H9 (cell line): ENCODE results near the gene OR5A2. TPM values are rescaled to one million over a fixed set of nuclear protein-coding genes. Genes with fewer than 3 reads are reported as not detected.
A peak's percentile ranks its signal among the peaks of the same experiment; 100 is the strongest.

Experiments
- DNase-seq: peaks from one replicate; pipeline ENCODE4 v3.0.0-alpha.2; 2017
- H2AFZ ChIP-seq: one replicate; pipeline ENCODE4 v1.6.1; 2013; ENCODE audit warnings: mild to moderate bottlenecking, low read length, control low read depth, moderate library complexity
- H2AK5ac ChIP-seq: 2 replicates; pipeline ENCODE4 v1.6.1; 2013; ENCODE audit warnings: low read length, control low read depth, mixed read lengths; ENCODE audit not compliant: insufficient read length
- H2BK120ac ChIP-seq: one replicate; pipeline ENCODE4 v1.6.1; 2013; ENCODE audit warnings: low read depth, mild to moderate bottlenecking, low read length, control low read depth, inconsistent platforms; ENCODE audit not compliant: poor library complexity, severe bottlenecking
- H2BK12ac ChIP-seq: 2 replicates; pipeline ENCODE4 v1.6.1; 2013; ENCODE audit warnings: low read length, control low read depth, mixed read lengths, low read depth; ENCODE audit not compliant: insufficient read length
- H2BK15ac ChIP-seq: 2 replicates; pipeline ENCODE4 v1.6.1; 2013; ENCODE audit warnings: low read depth, low read length, control low read depth
- H2BK20ac ChIP-seq: one replicate; pipeline ENCODE4 v1.6.1; 2013; ENCODE audit warnings: low read depth, mild to moderate bottlenecking, low read length, control low read depth, inconsistent platforms; ENCODE audit not compliant: poor library complexity, severe bottlenecking
- H2BK5ac ChIP-seq: 2 replicates; pipeline ENCODE4 v1.6.1; 2013; ENCODE audit warnings: low read length, control low read depth, mixed read lengths; ENCODE audit not compliant: insufficient read length
- H3K14ac ChIP-seq: 2 replicates; pipeline ENCODE4 v1.6.1; 2013; ENCODE audit warnings: low read length, control low read depth; ENCODE audit not compliant: insufficient read depth
- H3K18ac ChIP-seq: 2 replicates; pipeline ENCODE4 v1.6.1; 2013; ENCODE audit warnings: low read depth, mild to moderate bottlenecking, mixed read lengths, low read length, control low read depth; ENCODE audit not compliant: insufficient read length
- H3K23ac ChIP-seq: 2 replicates; pipeline ENCODE4 v1.6.1; 2013; ENCODE audit warnings: low read length, control low read depth, mixed read lengths, low read depth; ENCODE audit not compliant: insufficient read length
- H3K23me2 ChIP-seq: 2 replicates; pipeline ENCODE4 v1.6.1; 2013; ENCODE audit warnings: low read depth, mild to moderate bottlenecking, mixed read lengths, low read length, control low read depth; ENCODE audit not compliant: insufficient read length, poor library complexity, severe bottlenecking
- H3K27ac ChIP-seq: 2 replicates; pipeline ENCODE4 v1.5.1; 2013; ENCODE audit warnings: low read length, control low read depth, mixed read lengths, low read depth; ENCODE audit not compliant: insufficient read length
- H3K27me3 ChIP-seq: 2 replicates; pipeline ENCODE4 v1.6.1; 2013; ENCODE audit warnings: low read length, control low read depth, inconsistent platforms; ENCODE audit not compliant: insufficient read depth
- H3K4ac ChIP-seq: 2 replicates; pipeline ENCODE4 v1.6.1; 2013; ENCODE audit warnings: low read depth, mild to moderate bottlenecking, control low read depth, inconsistent platforms, low read length, moderate library complexity
- H3K4me1 ChIP-seq: 2 replicates; pipeline ENCODE4 v1.6.1; 2013; ENCODE audit warnings: low read length, control low read depth, inconsistent platforms; ENCODE audit not compliant: insufficient read depth
- H3K4me2 ChIP-seq: 2 replicates; pipeline ENCODE4 v1.6.1; 2013; ENCODE audit warnings: low read length, control low read depth, mixed read lengths; ENCODE audit not compliant: insufficient read length, insufficient read depth
- H3K56ac ChIP-seq: 2 replicates; pipeline ENCODE4 v1.6.1; 2013; ENCODE audit warnings: low read depth, mild to moderate bottlenecking, mixed read lengths, low read length, control low read depth; ENCODE audit not compliant: insufficient read length
- H3K79me1 ChIP-seq: 2 replicates; pipeline ENCODE4 v1.6.1; 2013; ENCODE audit warnings: low read depth, mild to moderate bottlenecking, moderate library complexity, low read length, control low read depth, inconsistent platforms; ENCODE audit not compliant: insufficient read depth, poor library complexity, severe bottlenecking
- H3K79me2 ChIP-seq: 2 replicates; pipeline ENCODE4 v1.6.1; 2013; ENCODE audit warnings: low read length, control low read depth, inconsistent platforms; ENCODE audit not compliant: insufficient read depth
- H3K9ac ChIP-seq: 2 replicates; pipeline ENCODE4 v1.6.1; 2013; ENCODE audit warnings: low read length, control low read depth, mixed read lengths; ENCODE audit not compliant: insufficient read length; ENCODE audit errors: extremely low read depth
- H3K9me3 ChIP-seq: one replicate; pipeline ENCODE4 v1.6.1; 2013; ENCODE audit warnings: low read depth, low read length, inconsistent platforms; ENCODE audit not compliant: control insufficient read depth
- H3T11ph ChIP-seq: one replicate; pipeline ENCODE4 v1.6.1; 2013; ENCODE audit warnings: mild to moderate bottlenecking, low read length, control low read depth, inconsistent platforms
- H4K20me1 ChIP-seq: one replicate; pipeline ENCODE4 v1.6.1; 2013; ENCODE audit not compliant: control insufficient read depth, insufficient read length, insufficient read depth
- H4K5ac ChIP-seq: 2 replicates; pipeline ENCODE4 v1.6.1; 2013; ENCODE audit warnings: low read depth, mild to moderate bottlenecking, mixed read lengths, low read length, control low read depth; ENCODE audit not compliant: insufficient read length
- H4K8ac ChIP-seq: replicated peaks from 2 replicates; pipeline ENCODE4 v1.6.1; 2013; ENCODE audit warnings: low read length, control low read depth, mixed read lengths, low read depth; ENCODE audit not compliant: insufficient read length
- H4K91ac ChIP-seq: 2 replicates; pipeline ENCODE4 v1.6.1; 2013; ENCODE audit warnings: low read depth, mild to moderate bottlenecking, moderate library complexity, mixed read lengths, low read length, control low read depth; ENCODE audit not compliant: insufficient read length
- H3K27ac Mint-ChIP-seq, 3 experiments: 2 replicates in 2 of 3; 3 replicates in 1 of 3; pipeline ENCODE4 v1.8.0; 2020 to 2021; ENCODE audit warnings: mixed read lengths in 3 of 3, mild to moderate bottlenecking in 1 of 3, moderate library complexity in 1 of 3
- H3K27me3 Mint-ChIP-seq: 2 replicates; pipeline ENCODE4 v1.8.0; 2021; ENCODE audit warnings: low read depth, mild to moderate bottlenecking, moderate library complexity, mixed read lengths
- H3K36me3 Mint-ChIP-seq, 3 experiments: 2 replicates in 2 of 3; 3 replicates in 1 of 3; pipeline ENCODE4 v1.8.0; 2020 to 2021; ENCODE audit warnings: low read depth in 3 of 3, mixed read lengths in 3 of 3; ENCODE audit not compliant: insufficient read depth in 1 of 3
- H3K4me1 Mint-ChIP-seq, 2 experiments: 2 replicates each; pipeline ENCODE4 v1.8.0; 2020; ENCODE audit warnings: mixed read lengths in 2 of 2
- H3K4me3 Mint-ChIP-seq, 2 experiments: 2 replicates in 1 of 2; 3 replicates in 1 of 2; pipeline ENCODE4 v1.8.0; 2020 to 2021; ENCODE audit warnings: mild to moderate bottlenecking in 2 of 2, mixed read lengths in 2 of 2, moderate library complexity in 1 of 2
- H3K9me3 Mint-ChIP-seq, 2 experiments: 2 replicates in 1 of 2; 3 replicates in 1 of 2; pipeline ENCODE4 v1.8.0; 2020; ENCODE audit warnings: mild to moderate bottlenecking in 2 of 2, mixed read lengths in 2 of 2, moderate library complexity in 1 of 2
- CTCF ChIP-seq: fragments of 200-600 bp; sonication (generic); conservative IDR thresholded peaks from 3 replicates; pipeline ENCODE4 v1.8.0; 2021; ENCODE audit warnings: antibody characterized with exemption, mild to moderate bottlenecking
- WGBS: extraction: QIAGEN DNeasy Blood & Tissue Kit; methylation state at CpG from one replicate; pipeline ENCODE4 v1.1.7; 2013; ENCODE audit warnings: missing lambda C conversion rate, low lambda C conversion rate, mixed read lengths; ENCODE audit not compliant: insufficient read length; ENCODE audit errors: extremely low coverage; 5-methylcytosine and 5-hydroxymethylcytosine counted together
- total RNA-seq: library from RNA; stranded (reverse); gene quantifications from 2 replicates; pipeline ENCODE4 v1.2.1, GENCODE V29; 2021

The OR5A2 gene
- total RNA-seq, 1 experiment from 2014 or later, result not detected

- WGBS, result no CpG with 5 or more reads among the region's 4 CpGs
- no peak overlapping the region for H3K27ac Mint-ChIP-seq
- no peaks in the 10 kb centered on the region for H3K79me2 ChIP-seq
Observed at GRCh38 chr11:59429924-59430516, 3.8 kb upstream of the OR5A2 start.

More at GRCh38 chr11:59429924-59430516, 3.8 kb upstream of the OR5A2 start:
- Histone ChIP-seq H2AK5ac (no peak overlapping the region), H2AFZ (no peak overlapping the region), H4K8ac (no peak overlapping the region), H3K79me1 (no peaks in the 10 kb centered on the region), H2BK120ac (no peak overlapping the region), H3K18ac (no peak overlapping the region), H3K56ac (no peak overlapping the region), H3K4ac (no peak overlapping the region), H3T11ph (no peak overlapping the region), H3K23me2 (no peaks in the 10 kb centered on the region), H3K14ac (no peak overlapping the region), H4K20me1 (no peaks in the 10 kb centered on the region), H3K9me3 (no peaks in the 10 kb centered on the region), H2BK20ac (no peak overlapping the region), H3K23ac (no peak overlapping the region), H4K5ac (no peak overlapping the region), H3K4me2 (no peak overlapping the region), H2BK5ac (no peak overlapping the region), H2BK15ac (no peak overlapping the region), H3K27ac (no peak overlapping the region), H3K9ac (no peak overlapping the region), H4K91ac (no peak overlapping the region), H3K4me1 (peaks cover 5% of the 10 kb centered on the region; the same call in 1 of the 2 replicates), H2BK12ac (no peak overlapping the region), H3K27me3 (no peaks in the 10 kb centered on the region)
- no peaks in the 10 kb centered on the region for H3K36me3 Mint-ChIP-seq
- no peak for DNase-seq
- peak; percentile 90 for TF ChIP-seq CTCF
- H3K9me3 Mint-ChIP-seq, result no peaks in the 10 kb centered on the region
- no peaks in the 10 kb centered on the region for H3K27me3 Mint-ChIP-seq
- peaks cover 22 to 23% of the 10 kb centered on the region in 2 experiments for H3K4me1 Mint-ChIP-seq
- no peak overlapping the region for H3K4me3 Mint-ChIP-seq
